GM23338 (cell line): ENCODE results near the gene UBAC2. TPM values are rescaled to one million over a fixed set of nuclear protein-coding genes. Genes with fewer than 3 reads are reported as not detected.

Experiments used
- ATAC-seq: fragments of 200-7000 bp; cut with Tn5 transposase; 3 replicates; pipeline ENCODE4 v1.9.1; 2020
- DNase-seq: peaks from one replicate; pipeline ENCODE4 v3.0.0-alpha.2; 2015; ENCODE audit warnings: low spot score
- H2AFZ ChIP-seq: fragments of 200-600 bp; sonication (generic); 2 replicates; pipeline ENCODE4 v1.8.0; 2016; ENCODE audit warnings: antibody characterized with exemption, mild to moderate bottlenecking, moderate library complexity
- H3F3A ChIP-seq: fragments of 200-600 bp; sonication (generic); replicated peaks from 2 replicates; pipeline ENCODE4 v1.8.0; 2017; ENCODE audit warnings: antibody characterized with exemption, mixed run types, low read depth
- H3K27ac ChIP-seq: fragments of 200-600 bp; sonication (generic); 2 replicates; pipeline ENCODE4 v1.6.1; 2016; ENCODE audit warnings: low read depth
- H3K27me3 ChIP-seq: fragments of 200-600 bp; sonication (generic); 2 replicates; pipeline ENCODE4 v1.8.0; 2016; ENCODE audit warnings: mild to moderate bottlenecking, mixed run types, moderate library complexity; ENCODE audit not compliant: insufficient read depth
- H3K36me3 ChIP-seq: fragments of 200-600 bp; sonication (generic); 2 replicates; pipeline ENCODE4 v1.8.0; 2016; ENCODE audit warnings: mild to moderate bottlenecking; ENCODE audit not compliant: insufficient read depth
- H3K4me1 ChIP-seq: fragments of 200-600 bp; sonication (generic); 2 replicates; pipeline ENCODE4 v1.8.0; 2016; ENCODE audit warnings: mild to moderate bottlenecking, moderate library complexity; ENCODE audit not compliant: insufficient read depth
- H3K4me2 ChIP-seq: fragments of 200-600 bp; sonication (generic); 2 replicates; pipeline ENCODE4 v1.7.1; 2017; ENCODE audit warnings: mixed run types
- H3K4me3 ChIP-seq: fragments of 200-600 bp; sonication (generic); 2 replicates; pipeline ENCODE4 v1.6.1; 2016; ENCODE audit warnings: mixed run types
- H3K79me2 ChIP-seq: fragments of 200-600 bp; sonication (generic); replicated peaks from 2 replicates; pipeline ENCODE4 v1.8.0; 2017; ENCODE audit warnings: mild to moderate bottlenecking; ENCODE audit not compliant: insufficient read depth
- H3K9me2 ChIP-seq: fragments of 200-600 bp; sonication (generic); 2 replicates; pipeline ENCODE4 v1.8.0; 2017; ENCODE audit not compliant: insufficient read depth
- H4K20me1 ChIP-seq: fragments of 200-600 bp; sonication (generic); replicated peaks from 2 replicates; pipeline ENCODE4 v1.8.0; 2017; ENCODE audit warnings: mild to moderate bottlenecking; ENCODE audit not compliant: insufficient read depth
- H3K27ac Mint-ChIP-seq: 2 replicates; pipeline ENCODE4 v1.8.0; 2020; ENCODE audit warnings: inconsistent platforms, mild to moderate bottlenecking, moderate library complexity, mixed read lengths
- H3K27me3 Mint-ChIP-seq: 3 replicates; pipeline ENCODE4 v1.8.0; 2022; ENCODE audit warnings: low read depth, mild to moderate bottlenecking, moderate library complexity, mixed read lengths, inconsistent platforms; ENCODE audit not compliant: insufficient read depth, poor library complexity
- H3K36me3 Mint-ChIP-seq: 3 replicates; pipeline ENCODE4 v1.8.0; 2021; ENCODE audit warnings: low read depth, mild to moderate bottlenecking, inconsistent platforms, moderate library complexity, mixed read lengths
- H3K4me1 Mint-ChIP-seq: 3 replicates; pipeline ENCODE4 v1.8.0; 2020; ENCODE audit warnings: mild to moderate bottlenecking, inconsistent platforms, mixed read lengths
- H3K4me3 Mint-ChIP-seq: 3 replicates; pipeline ENCODE4 v1.8.0; 2021; ENCODE audit warnings: moderate library complexity, mild to moderate bottlenecking, inconsistent platforms, mixed read lengths
- H3K9me3 Mint-ChIP-seq: 3 replicates; pipeline ENCODE4 v1.8.0; 2020; ENCODE audit warnings: moderate library complexity, mild to moderate bottlenecking, inconsistent platforms, mixed read lengths
- CREB1 ChIP-seq: fragments of 250-450 bp; sonication (Bioruptor Pico); IDR thresholded peaks from 2 replicates; pipeline ENCODE4 v1.5.0; 2020; ENCODE audit warnings: low read depth, mild to moderate bottlenecking, moderate library complexity
- EZH2 ChIP-seq: fragments of 200-600 bp; sonication (generic); IDR thresholded peaks from one replicate; pipeline ENCODE4 v1.8.0; 2017; ENCODE audit warnings: antibody characterized with exemption, mild to moderate bottlenecking, low read depth; ENCODE audit not compliant: unreplicated experiment
- EZH2phosphoT487 ChIP-seq: fragments of 200-600 bp; sonication (generic); IDR thresholded peaks from one replicate; pipeline ENCODE4 v1.8.1; 2018; ENCODE audit warnings: antibody characterized with exemption; ENCODE audit not compliant: unreplicated experiment
- NANOG ChIP-seq: IDR thresholded peaks from 2 replicates; pipeline ENCODE4 v1.6.1; 2016; ENCODE audit warnings: antibody characterized with exemption, borderline replicate concordance
- POLR2AphosphoS5 ChIP-seq: IDR thresholded peaks from 2 replicates; pipeline ENCODE4 v1.6.1; 2016; ENCODE audit warnings: antibody characterized with exemption, low read depth
- STAT1 ChIP-seq: IDR thresholded peaks from one replicate; pipeline ENCODE4 v1.6.1; 2016; ENCODE audit warnings: antibody characterized with exemption; ENCODE audit not compliant: unreplicated experiment
- ZNF331 ChIP-seq: fragments of 250-450 bp; sonication (Bioruptor Pico); IDR thresholded peaks from 2 replicates; pipeline ENCODE4 v1.5.0; 2020; ENCODE audit warnings: low read depth, mild to moderate bottlenecking, moderate library complexity
- polyA plus RNA-seq: library from polyadenylated mRNA; unstranded; fragments of >200 nt; fragmentation: Nextera tagmentation; extraction: Ambion mirVana; gene quantifications from 2 replicates; pipeline ENCODE4 v1.2.1, GENCODE V29; 2016
- total RNA-seq: library from RNA; depleted of rRNA; stranded (reverse); fragments of >200 nt; shearing (Covaris generic); gene quantifications from 2 replicates; pipeline ENCODE4 v1.2.3, GENCODE V29; 2014
- TF ChIP-seq, protein P1 (sequence below): fragments of 250-450 bp; sonication (Bioruptor Pico); IDR thresholded peaks from 2 replicates; pipeline ENCODE4 v1.5.0; 2020; ENCODE audit warnings: mild to moderate bottlenecking, moderate library complexity

The UBAC2 gene
- total and polyA plus RNA-seq, 2 experiments from 2014 or later: 37.9 to 76.9 TPM

DNA sequence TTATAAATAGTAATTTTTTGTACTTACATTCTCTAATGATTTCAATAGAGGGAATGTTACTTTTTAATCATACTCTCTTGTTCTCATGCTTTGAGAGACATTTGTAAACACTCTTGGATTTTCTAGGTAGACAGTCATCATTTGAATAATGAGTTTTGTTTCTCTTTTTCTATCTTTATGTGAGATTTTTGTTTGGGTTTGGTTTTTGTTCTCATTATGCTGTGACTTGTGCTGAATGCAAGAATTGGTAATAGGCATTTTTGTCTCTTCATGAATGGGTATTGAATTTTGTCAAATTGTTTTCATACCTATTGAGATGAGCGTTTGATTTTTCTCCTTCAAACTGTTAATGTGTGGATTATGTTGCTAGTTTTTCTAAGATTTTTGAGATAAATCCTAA lies 163.3 kb downstream of the UBAC2 start:
- no peaks in the 10 kb centered on the region for H3K9me2 ChIP-seq
- H3K27ac ChIP-seq: no peak overlapping the region
- Mint-ChIP-seq H3K4me3 (no peak overlapping the region), H3K4me1 (peaks cover 21% of the 10 kb centered on the region), H3K27me3 (peaks cover 9% of the 10 kb centered on the region), H3K9me3 (no peaks in the 10 kb centered on the region), H3K27ac (no peak overlapping the region), H3K36me3 (peaks cover 8% of the 10 kb centered on the region; the same call in 2 of the 3 replicates)
- H3K36me3 ChIP-seq: no peaks in the 10 kb centered on the region
- H3K4me3 ChIP-seq: no peak overlapping the region
- TF ChIP-seq NANOG: no peak
- TF ChIP-seq, protein P1, sequence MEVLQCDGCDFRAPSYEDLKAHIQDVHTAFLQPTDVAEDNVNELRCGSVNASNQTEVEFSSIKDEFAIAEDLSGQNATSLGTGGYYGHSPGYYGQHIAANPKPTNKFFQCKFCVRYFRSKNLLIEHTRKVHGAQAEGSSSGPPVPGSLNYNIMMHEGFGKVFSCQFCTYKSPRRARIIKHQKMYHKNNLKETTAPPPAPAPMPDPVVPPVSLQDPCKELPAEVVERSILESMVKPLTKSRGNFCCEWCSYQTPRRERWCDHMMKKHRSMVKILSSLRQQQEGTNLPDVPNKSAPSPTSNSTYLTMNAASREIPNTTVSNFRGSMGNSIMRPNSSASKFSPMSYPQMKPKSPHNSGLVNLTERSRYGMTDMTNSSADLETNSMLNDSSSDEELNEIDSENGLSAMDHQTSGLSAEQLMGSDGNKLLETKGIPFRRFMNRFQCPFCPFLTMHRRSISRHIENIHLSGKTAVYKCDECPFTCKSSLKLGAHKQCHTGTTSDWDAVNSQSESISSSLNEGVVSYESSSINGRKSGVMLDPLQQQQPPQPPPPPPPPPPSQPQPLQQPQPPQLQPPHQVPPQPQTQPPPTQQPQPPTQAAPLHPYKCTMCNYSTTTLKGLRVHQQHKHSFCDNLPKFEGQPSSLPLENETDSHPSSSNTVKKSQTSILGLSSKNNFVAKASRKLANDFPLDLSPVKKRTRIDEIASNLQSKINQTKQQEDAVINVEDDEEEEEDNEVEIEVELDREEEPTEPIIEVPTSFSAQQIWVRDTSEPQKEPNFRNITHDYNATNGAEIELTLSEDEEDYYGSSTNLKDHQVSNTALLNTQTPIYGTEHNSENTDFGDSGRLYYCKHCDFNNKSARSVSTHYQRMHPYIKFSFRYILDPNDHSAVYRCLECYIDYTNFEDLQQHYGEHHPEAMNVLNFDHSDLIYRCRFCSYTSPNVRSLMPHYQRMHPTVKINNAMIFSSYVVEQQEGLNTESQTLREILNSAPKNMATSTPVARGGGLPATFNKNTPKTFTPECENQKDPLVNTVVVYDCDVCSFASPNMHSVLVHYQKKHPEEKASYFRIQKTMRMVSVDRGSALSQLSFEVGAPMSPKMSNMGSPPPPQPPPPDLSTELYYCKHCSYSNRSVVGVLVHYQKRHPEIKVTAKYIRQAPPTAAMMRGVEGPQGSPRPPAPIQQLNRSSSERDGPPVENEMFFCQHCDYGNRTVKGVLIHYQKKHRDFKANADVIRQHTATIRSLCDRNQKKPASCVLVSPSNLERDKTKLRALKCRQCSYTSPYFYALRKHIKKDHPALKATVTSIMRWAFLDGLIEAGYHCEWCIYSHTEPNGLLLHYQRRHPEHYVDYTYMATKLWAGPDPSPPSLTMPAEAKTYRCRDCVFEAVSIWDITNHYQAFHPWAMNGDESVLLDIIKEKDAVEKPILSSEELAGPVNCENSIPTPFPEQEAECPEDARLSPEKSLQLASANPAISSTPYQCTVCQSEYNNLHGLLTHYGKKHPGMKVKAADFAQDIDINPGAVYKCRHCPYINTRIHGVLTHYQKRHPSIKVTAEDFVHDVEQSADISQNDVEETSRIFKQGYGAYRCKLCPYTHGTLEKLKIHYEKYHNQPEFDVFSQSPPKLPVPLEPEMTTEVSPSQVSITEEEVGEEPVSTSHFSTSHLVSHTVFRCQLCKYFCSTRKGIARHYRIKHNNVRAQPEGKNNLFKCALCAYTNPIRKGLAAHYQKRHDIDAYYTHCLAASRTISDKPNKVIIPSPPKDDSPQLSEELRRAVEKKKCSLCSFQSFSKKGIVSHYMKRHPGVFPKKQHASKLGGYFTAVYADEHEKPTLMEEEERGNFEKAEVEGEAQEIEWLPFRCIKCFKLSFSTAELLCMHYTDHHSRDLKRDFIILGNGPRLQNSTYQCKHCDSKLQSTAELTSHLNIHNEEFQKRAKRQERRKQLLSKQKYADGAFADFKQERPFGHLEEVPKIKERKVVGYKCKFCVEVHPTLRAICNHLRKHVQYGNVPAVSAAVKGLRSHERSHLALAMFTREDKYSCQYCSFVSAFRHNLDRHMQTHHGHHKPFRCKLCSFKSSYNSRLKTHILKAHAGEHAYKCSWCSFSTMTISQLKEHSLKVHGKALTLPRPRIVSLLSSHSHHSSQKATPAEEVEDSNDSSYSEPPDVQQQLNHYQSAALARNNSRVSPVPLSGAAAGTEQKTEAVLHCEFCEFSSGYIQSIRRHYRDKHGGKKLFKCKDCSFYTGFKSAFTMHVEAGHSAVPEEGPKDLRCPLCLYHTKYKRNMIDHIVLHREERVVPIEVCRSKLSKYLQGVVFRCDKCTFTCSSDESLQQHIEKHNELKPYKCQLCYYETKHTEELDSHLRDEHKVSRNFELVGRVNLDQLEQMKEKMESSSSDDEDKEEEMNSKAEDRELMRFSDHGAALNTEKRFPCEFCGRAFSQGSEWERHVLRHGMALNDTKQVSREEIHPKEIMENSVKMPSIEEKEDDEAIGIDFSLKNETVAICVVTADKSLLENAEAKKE (CRISPR knock-in tag): no peak
- no peak for TF ChIP-seq EZH2phosphoT487
- TF ChIP-seq ZNF331 (CRISPR knock-in tag): no peak
- TF ChIP-seq EZH2: no peak
- no peak for TF ChIP-seq STAT1
- TF ChIP-seq POLR2AphosphoS5: no peak
- no peak for TF ChIP-seq CREB1 (CRISPR knock-in tag)
- H4K20me1 ChIP-seq: peaks cover 3% of the 10 kb centered on the region; the same call in 1 of the 2 replicates
- H3K4me1 ChIP-seq: peaks cover 5% of the 10 kb centered on the region
- H2AFZ ChIP-seq: no peak overlapping the region
- no peaks in the 10 kb centered on the region for H3F3A ChIP-seq
- no peak for ATAC-seq
- H3K79me2 ChIP-seq: 0 out of 2 replicates have a peak, but pooled peaks cover 6% of the 10 kb centered on the region
- H3K27me3 ChIP-seq: no peaks in the 10 kb centered on the region
- DNase-seq: no peak
- H3K4me2 ChIP-seq: no peak overlapping the region
